Calu3 (cell line): ENCODE results near the gene ATF1. TPM values are rescaled to one million over a fixed set of nuclear protein-coding genes. Genes with fewer than 3 reads are reported as not detected.

Experiments used
- BruUV-seq: library from RNA; stranded (reverse); fragments of 400-500 nt; replicated peaks from 2 replicates; lab custom pipeline; 2021; lab: Mats Ljungman, UMichigan
- CTCF ChIA-PET: fragments of 300-600 bp; sonication (Branson Sonifier 250); formaldehyde crosslinking; loops from one replicate; lab custom pipeline; 2022; ENCODE audit warnings: antibody characterized with exemption; lab: Charles Lee
- DNase-seq: peaks from one replicate; pipeline ENCODE4 v3.0.0; 2022
- H3K27ac Mint-ChIP-seq: one replicate; pipeline ENCODE4 v1.8.0; 2022; ENCODE audit warnings: mixed read lengths; ENCODE audit not compliant: unreplicated experiment
- H3K27me3 Mint-ChIP-seq: one replicate; pipeline ENCODE4 v1.8.0; 2022; ENCODE audit warnings: mixed read lengths; ENCODE audit not compliant: unreplicated experiment
- H3K36me3 Mint-ChIP-seq: one replicate; pipeline ENCODE4 v1.8.0; 2022; ENCODE audit warnings: mild to moderate bottlenecking, moderate library complexity, mixed read lengths; ENCODE audit not compliant: insufficient read depth, unreplicated experiment
- H3K4me1 Mint-ChIP-seq: one replicate; pipeline ENCODE4 v1.8.0; 2022; ENCODE audit warnings: mild to moderate bottlenecking, low read depth, mixed read lengths; ENCODE audit not compliant: unreplicated experiment
- H3K4me3 Mint-ChIP-seq: one replicate; pipeline ENCODE4 v1.8.0; 2022; ENCODE audit warnings: mild to moderate bottlenecking, low read depth, moderate library complexity, mixed read lengths; ENCODE audit not compliant: unreplicated experiment
- H3K9me3 Mint-ChIP-seq: one replicate; pipeline ENCODE4 v1.8.0; 2022; ENCODE audit warnings: low read depth, mixed read lengths; ENCODE audit not compliant: unreplicated experiment
- CTCF ChIP-seq: fragments of 200-600 bp; IDR thresholded peaks from one replicate; pipeline ENCODE4 v1.8.0; 2022; ENCODE audit warnings: antibody characterized with exemption; ENCODE audit not compliant: unreplicated experiment
- intact Hi-C: fragments of 100-400 bp; cut with micrococcal nuclease; formaldehyde crosslinking; loops from one replicate; pipeline ENCODE4 v1.10.0; 2022; ENCODE audit not compliant: unreplicated experiment
- total RNA-seq: library from RNA; stranded (reverse); gene quantifications from 2 replicates; pipeline ENCODE4 v1.2.3, GENCODE V29; 2022

Gene ATF1
- total RNA-seq, 1 experiment from 2014 or later: 22.9 TPM

DNA sequence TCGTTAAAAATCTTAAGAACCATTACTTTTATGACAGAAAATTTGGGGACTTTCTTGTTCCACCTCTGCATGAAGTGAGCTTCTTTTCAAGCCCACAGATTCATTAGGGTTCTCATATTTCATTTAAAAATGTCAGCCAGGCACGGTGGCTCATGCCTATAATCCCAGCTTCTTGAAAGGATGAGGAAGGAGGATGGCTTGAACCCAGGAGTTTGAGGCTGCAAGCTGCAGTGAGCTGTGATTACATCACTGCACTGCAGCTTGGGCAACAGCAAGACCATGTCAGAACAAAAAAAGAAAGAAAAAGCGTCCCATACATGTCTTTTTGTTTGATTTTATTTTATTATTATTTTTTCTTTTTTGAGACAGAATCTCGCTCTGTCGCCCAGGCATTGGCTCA, 43.4 kb upstream of the ATF1 start:
- TF ChIP-seq CTCF: no peak
- H3K4me1 Mint-ChIP-seq: no peaks in the 10 kb centered on the region
- no peaks in the 10 kb centered on the region for H3K9me3 Mint-ChIP-seq
- intact Hi-C loops: no loop called here
- H3K27me3 Mint-ChIP-seq: no peaks in the 10 kb centered on the region
- no peak overlapping the region for H3K27ac Mint-ChIP-seq
- H3K36me3 Mint-ChIP-seq: peaks cover 33% of the 10 kb centered on the region
- BruUV-seq: no TSS peak
- DNase-seq: no peak
- CTCF ChIA-PET: no interaction called here
- no peak overlapping the region for H3K4me3 Mint-ChIP-seq

GRCh38 chr12:50723865-50724264, 40.0 kb upstream of the ATF1 start:
- Mint-ChIP-seq H3K4me3 (no peak overlapping the region), H3K9me3 (no peaks in the 10 kb centered on the region), H3K27ac (no peak overlapping the region), H3K36me3 (peaks cover 39% of the 10 kb centered on the region), H3K4me1 (no peaks in the 10 kb centered on the region), H3K27me3 (no peaks in the 10 kb centered on the region)
- DNase-seq: no peak
- intact Hi-C loops: no loop called here
- CTCF ChIA-PET: interaction anchor here (0.5 kb wide), 1 partner anchor 44 kb away, joined by 3 read pairs; no protein-coding TSS in a partner anchor
- BruUV-seq: no TSS peak
- no peak for TF ChIP-seq CTCF

- intact Hi-C loops: no loop called here
- no TSS peak for BruUV-seq
- no peaks in the 10 kb centered on the region for H3K4me1 Mint-ChIP-seq
- no peak for TF ChIP-seq CTCF
- H3K9me3 Mint-ChIP-seq: no peaks in the 10 kb centered on the region
- H3K27me3 Mint-ChIP-seq: no peaks in the 10 kb centered on the region
- H3K27ac Mint-ChIP-seq: no peak overlapping the region
- CTCF ChIA-PET: interaction anchor here (0.6 kb wide), 1 partner anchor 39 kb away, joined by 3 read pairs; no protein-coding TSS in a partner anchor
- peaks cover 46% of the 10 kb centered on the region for H3K36me3 Mint-ChIP-seq
- DNase-seq: no peak
- no peak overlapping the region for H3K4me3 Mint-ChIP-seq
These were observed 38.6 kb upstream of the ATF1 start for GRCh38 chr12:50725011-50725942.

- no TSS peak for BruUV-seq
- Mint-ChIP-seq H3K4me1 (no peaks in the 10 kb centered on the region), H3K9me3 (no peaks in the 10 kb centered on the region), H3K36me3 (peaks cover 54% of the 10 kb centered on the region), H3K27me3 (no peaks in the 10 kb centered on the region), H3K27ac (no peak overlapping the region), H3K4me3 (no peak overlapping the region)
- CTCF ChIA-PET: no interaction called here
- intact Hi-C loops: no loop called here
- no peak for DNase-seq
- no peak for TF ChIP-seq CTCF
These were observed 36.4 kb upstream of the ATF1 start for GRCh38 chr12:50727466-50727865.
